B cell (primary cell): ENCODE data around the gene PLCG2. TPM values are rescaled to one million over a fixed set of nuclear protein-coding genes. Genes with fewer than 3 reads are reported as not detected.

ENCODE experiments used
- ATAC-seq: fragments of 200-7000 bp; cut with Tn5 transposase; one replicate; pipeline ENCODE4 v1.10.0; 2021; ENCODE audit warnings: low read depth, mild to moderate bottlenecking, moderate number of reproducible peaks, moderate library complexity
- CTCF ChIA-PET: fragments of 350-600 bp; sonication (Branson Sonifier 250); formaldehyde crosslinking; loops from one replicate; lab custom pipeline; 2021; ENCODE audit warnings: antibody characterized with exemption, inconsistent platforms; lab: Charles Lee
- POLR2A ChIA-PET: fragments of 350-600 bp; sonication (Branson Sonifier 250); formaldehyde crosslinking; loops from one replicate; lab custom pipeline; 2021; ENCODE audit warnings: antibody characterized with exemption; lab: Charles Lee
- DNase-seq: peaks from one replicate; pipeline ENCODE4 v3.0.0; 2013
- H2AFZ ChIP-seq: 2 replicates; pipeline ENCODE4 v1.6.1; 2012; ENCODE audit warnings: mild to moderate bottlenecking, low read depth, low read length; ENCODE audit not compliant: insufficient read depth, poor library complexity, severe bottlenecking
- H3K27ac ChIP-seq, 2 donors: 1 replicate in 1 of 2; 2 replicates in 1 of 2; pipeline ENCODE4 v1.5.1; 2012 to 2013; ENCODE audit warnings: low read length in 2 of 2, mild to moderate bottlenecking in 2 of 2, moderate library complexity in 1 of 2
- H3K27me3 ChIP-seq, 4 experiments: fragments of 200-600 bp in 1 of 4; sonication (generic) in 1 of 4; replicated peaks in 1 of 4; 1 replicate in 2 of 4; 2 replicates in 2 of 4; pipeline versions ENCODE4 v1.6.1 to v1.7.0; 2013 to 2016; ENCODE audit warnings: low read length in 3 of 4, mild to moderate bottlenecking in 2 of 4, mixed read lengths in 1 of 4, moderate library complexity in 1 of 4; ENCODE audit not compliant: insufficient read depth in 4 of 4, control insufficient read depth in 3 of 4; ENCODE audit errors: control extremely low read depth in 1 of 4
- H3K36me3 ChIP-seq, 2 experiments: replicated peaks in 1 of 2; 1 replicate in 1 of 2; 2 replicates in 1 of 2; pipeline versions ENCODE4 v1.6.1 to v1.7.1; 2013; ENCODE audit warnings: low read length in 1 of 2; ENCODE audit not compliant: insufficient read depth in 2 of 2, control insufficient read depth in 1 of 2; ENCODE audit errors: control extremely low read depth in 1 of 2, extremely low read depth in 1 of 2
- H3K4me1 ChIP-seq, 2 donors: fragments of 200-600 bp in 1 of 2; sonication (generic) in 1 of 2; 1 replicate in 1 of 2; 2 replicates in 1 of 2; pipeline versions ENCODE4 v1.5.1 to v1.6.1; 2013 to 2017; ENCODE audit warnings: low read length in 2 of 2; ENCODE audit not compliant: control insufficient read depth in 2 of 2, insufficient read depth in 2 of 2
- H3K4me2 ChIP-seq: replicated peaks from 2 replicates; pipeline ENCODE3; 2012; ENCODE audit warnings: mild to moderate bottlenecking, low read depth, low read length; ENCODE audit not compliant: poor library complexity, severe bottlenecking
- H3K4me3 ChIP-seq, 5 experiments: fragments of 200-600 bp in 1 of 5; sonication (generic) in 1 of 5; 1 replicate in 3 of 5; 2 replicates in 2 of 5; pipeline versions ENCODE4 v1.5.1 to v1.7.0; 2011 to 2016; ENCODE audit warnings: low read length in 4 of 5, mild to moderate bottlenecking in 4 of 5, low read depth in 2 of 5, control low read depth in 1 of 5, moderate library complexity in 1 of 5; ENCODE audit not compliant: insufficient read depth in 1 of 5; ENCODE audit errors: control extremely low read depth in 1 of 5, extremely low read depth in 1 of 5
- H3K79me2 ChIP-seq: fragments of 200-600 bp; sonication (generic); one replicate; pipeline ENCODE4 v1.6.0; 2016; ENCODE audit warnings: low read length; ENCODE audit not compliant: control insufficient read depth, insufficient read depth
- H3K9ac ChIP-seq: fragments of 200-600 bp; sonication (generic); 2 replicates; pipeline ENCODE4 v1.6.1; 2017; ENCODE audit warnings: mild to moderate bottlenecking, low read length, moderate library complexity
- H3K9me3 ChIP-seq, 3 donors: one replicate each; pipeline versions ENCODE4 v1.6.1 to v1.7.1; 2013; ENCODE audit warnings: low read length in 2 of 3; ENCODE audit not compliant: control insufficient read depth in 2 of 3, insufficient read depth in 1 of 3; ENCODE audit errors: control extremely low read depth in 1 of 3
- H4K20me1 ChIP-seq: 2 replicates; pipeline ENCODE4 v1.6.0; 2012; ENCODE audit warnings: mild to moderate bottlenecking, low read length; ENCODE audit not compliant: insufficient read depth, control insufficient read depth, poor library complexity, severe bottlenecking
- H3K27ac Mint-ChIP-seq: one replicate; pipeline ENCODE4 v1.8.0; 2021; ENCODE audit warnings: mixed read lengths
- H3K27me3 Mint-ChIP-seq: one replicate; pipeline ENCODE4 v1.8.0; 2021; ENCODE audit warnings: mixed read lengths
- H3K4me1 Mint-ChIP-seq: one replicate; pipeline ENCODE4 v1.8.0; 2021; ENCODE audit warnings: mixed read lengths
- H3K4me3 Mint-ChIP-seq: one replicate; pipeline ENCODE4 v1.8.0; 2021; ENCODE audit warnings: mixed read lengths
- H3K9me3 Mint-ChIP-seq: one replicate; pipeline ENCODE4 v1.8.0; 2022; ENCODE audit warnings: mixed read lengths; ENCODE audit not compliant: insufficient read depth
- CTCF ChIP-seq: fragments of 200-600 bp; IDR thresholded peaks from one replicate; pipeline ENCODE4 v1.8.0; 2022; ENCODE audit warnings: antibody characterized with exemption, mild to moderate bottlenecking
- EZH2 ChIP-seq: IDR thresholded peaks from 2 replicates; pipeline ENCODE4 v1.6.1; 2012; ENCODE audit warnings: borderline replicate concordance, low read depth, mild to moderate bottlenecking, moderate library complexity, low read length; ENCODE audit not compliant: insufficient read depth, poor library complexity, severe bottlenecking
- WGBS: methylation state at CpG from one replicate; pipeline ENCODE4 v1.1.5; 2013; ENCODE audit warnings: missing lambda C conversion rate; ENCODE audit not compliant: insufficient coverage; 5-methylcytosine and 5-hydroxymethylcytosine counted together
- intact Hi-C: fragments of 100-400 bp; cut with micrococcal nuclease; formaldehyde crosslinking; loops from one replicate; pipeline ENCODE4 v1.10.0; 2022
- polyA plus RNA-seq: library from polyadenylated mRNA; depleted of rRNA; stranded (reverse); fragments of >200 nt; gene quantifications from 2 replicates; pipeline ENCODE4 v1.2.3, GENCODE V29; 2012
- total RNA-seq, 2 donors: library from RNA; stranded (reverse); fragments of 120-200 nt in 1 of 2; gene quantifications; 1 replicate in 1 of 2; 2 replicates in 1 of 2; pipeline versions ENCODE4 v1.2.3 to v1.2.4, GENCODE V29; 2013 to 2022

Gene PLCG2
- total and polyA plus RNA-seq, 2 donors (not counting 1 experiment from before 2014, with no cell fraction given) = 194 to 812 TPM

- Histone ChIP-seq H3K4me3 (peak overlapping the region in 3 of 5 experiments; percentile 63 to 90 (median 83)), H4K20me1 (peaks cover 35% of the 10 kb centered on the region), H3K4me2 (peak overlapping the region; percentile 99), H3K4me1 (peaks cover 59 to 67% of the 10 kb centered on the region in 2 donors), H2AFZ (peak overlapping the region; percentile 87), H3K79me2 (peaks cover 53% of the 10 kb centered on the region), H3K9me3 (no peaks in the 10 kb centered on the region), H3K27me3 (no peaks in the 10 kb centered on the region), H3K36me3 (peaks cover 0 to 12% of the 10 kb centered on the region in 2 experiments), H3K9ac (peak overlapping the region; percentile 85), H3K27ac (no peak overlapping the region)
- peak overlapping the region; percentile 87 for H3K4me3 Mint-ChIP-seq
- no peak for TF ChIP-seq CTCF
- TF ChIP-seq EZH2 = no peak
- peaks cover 71% of the 10 kb centered on the region for H3K4me1 Mint-ChIP-seq
- no peaks in the 10 kb centered on the region for H3K27me3 Mint-ChIP-seq
- intact Hi-C loops = loop anchor here (2.0 kb wide), 1 partner anchor 59 kb away; no protein-coding TSS in a partner anchor
- ATAC-seq = no peak
- no peak for DNase-seq
- POLR2A ChIA-PET = interaction anchor here (0.6 to 5.4 kb wide), 7 partner anchors 14 to 49 kb away, joined by 3 to 33 read pairs (median 6); no protein-coding TSS in a partner anchor
- CTCF ChIA-PET = interaction anchor here (1.0 to 7.2 kb wide), 10 partner anchors 8 to 95 kb away, joined by 3 to 91 read pairs (median 7); no protein-coding TSS in a partner anchor
- peak overlapping the region; percentile 86 for H3K27ac Mint-ChIP-seq
- no peaks in the 10 kb centered on the region for H3K9me3 Mint-ChIP-seq
- WGBS = 86% methylated on average over 5 of the region's 6 CpGs
Observed at GRCh38 chr16:81778231-81778630, 860 bp upstream of the PLCG2 start.
